ENCODE data around the gene EFNB2. TPM values are rescaled to one million over a fixed set of nuclear protein-coding genes. Genes with fewer than 3 reads are reported as not detected.

EFNB2 gene
- total and polyA plus RNA-seq, 9 of the 15 experiments (the other 6 are each of a cell fraction or from before 2014, with no cell fraction given) = 0.01 to 0.29 (median 0.18) TPM

DNA sequence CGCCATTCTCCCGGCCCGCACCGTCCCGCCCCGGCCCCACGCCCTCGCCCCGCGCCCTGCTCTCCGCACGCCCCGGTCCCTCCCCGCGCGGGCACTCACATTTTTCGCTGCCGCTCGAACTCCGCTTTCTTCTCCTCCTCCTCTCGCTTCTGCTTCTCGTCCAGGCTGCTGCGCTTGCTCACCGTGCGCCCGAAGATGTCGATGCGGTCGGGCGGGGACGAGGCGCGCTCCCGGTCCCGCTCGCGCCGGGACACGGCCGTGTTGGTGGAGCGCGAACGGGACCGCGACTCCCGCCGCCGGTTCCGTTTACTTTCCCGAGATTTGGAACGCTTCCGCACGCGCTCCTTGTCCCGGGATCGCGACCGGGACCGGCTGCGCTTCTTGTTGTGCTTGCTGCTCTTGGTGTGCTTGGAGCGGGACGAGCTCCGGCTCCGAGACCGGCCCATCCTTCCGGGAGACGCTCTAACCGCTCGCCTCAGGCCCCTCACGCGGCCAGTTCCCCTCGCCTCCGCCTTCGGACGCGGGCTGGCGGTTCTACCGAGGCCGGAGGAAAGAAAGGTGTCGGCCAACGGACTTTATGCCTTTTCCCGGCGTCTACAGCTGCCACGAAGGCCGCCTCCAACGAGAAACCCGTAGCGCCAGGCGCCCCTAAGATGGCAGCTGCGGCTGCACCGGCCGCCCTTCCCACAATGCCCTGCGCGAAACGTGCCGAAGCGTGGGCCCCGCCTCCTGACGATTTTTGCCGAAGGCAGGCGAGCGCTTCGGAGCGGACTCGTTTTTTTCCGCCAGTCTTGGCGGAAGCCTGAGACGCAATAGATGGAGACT is 32.2 kb upstream of the EFNB2 start, which contains the start of gene ARGLU1 (continued):
- TF ChIP-seq, protein P1, sequence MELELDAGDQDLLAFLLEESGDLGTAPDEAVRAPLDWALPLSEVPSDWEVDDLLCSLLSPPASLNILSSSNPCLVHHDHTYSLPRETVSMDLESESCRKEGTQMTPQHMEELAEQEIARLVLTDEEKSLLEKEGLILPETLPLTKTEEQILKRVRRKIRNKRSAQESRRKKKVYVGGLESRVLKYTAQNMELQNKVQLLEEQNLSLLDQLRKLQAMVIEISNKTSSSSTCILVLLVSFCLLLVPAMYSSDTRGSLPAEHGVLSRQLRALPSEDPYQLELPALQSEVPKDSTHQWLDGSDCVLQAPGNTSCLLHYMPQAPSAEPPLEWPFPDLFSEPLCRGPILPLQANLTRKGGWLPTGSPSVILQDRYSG (tag; conservative IDR thresholded peaks at IDR 0.05; ENCODE audit: low read depth) = no peak
- no peak for TF ChIP-seq RB1 (IDR thresholded peaks at IDR 0.05; ENCODE audit: low read depth)
- TF ChIP-seq DACH1 (IDR thresholded peaks at IDR 0.05; ENCODE audit: partially characterized antibody) = no peak
- TF ChIP-seq ETV5 (CRISPR knock-in tag; IDR thresholded peaks at IDR 0.05; ENCODE audit: low read depth) = 0 out of 2 replicates have a peak, but pooled peaks have one; percentile 24
- TF ChIP-seq, protein P2, sequence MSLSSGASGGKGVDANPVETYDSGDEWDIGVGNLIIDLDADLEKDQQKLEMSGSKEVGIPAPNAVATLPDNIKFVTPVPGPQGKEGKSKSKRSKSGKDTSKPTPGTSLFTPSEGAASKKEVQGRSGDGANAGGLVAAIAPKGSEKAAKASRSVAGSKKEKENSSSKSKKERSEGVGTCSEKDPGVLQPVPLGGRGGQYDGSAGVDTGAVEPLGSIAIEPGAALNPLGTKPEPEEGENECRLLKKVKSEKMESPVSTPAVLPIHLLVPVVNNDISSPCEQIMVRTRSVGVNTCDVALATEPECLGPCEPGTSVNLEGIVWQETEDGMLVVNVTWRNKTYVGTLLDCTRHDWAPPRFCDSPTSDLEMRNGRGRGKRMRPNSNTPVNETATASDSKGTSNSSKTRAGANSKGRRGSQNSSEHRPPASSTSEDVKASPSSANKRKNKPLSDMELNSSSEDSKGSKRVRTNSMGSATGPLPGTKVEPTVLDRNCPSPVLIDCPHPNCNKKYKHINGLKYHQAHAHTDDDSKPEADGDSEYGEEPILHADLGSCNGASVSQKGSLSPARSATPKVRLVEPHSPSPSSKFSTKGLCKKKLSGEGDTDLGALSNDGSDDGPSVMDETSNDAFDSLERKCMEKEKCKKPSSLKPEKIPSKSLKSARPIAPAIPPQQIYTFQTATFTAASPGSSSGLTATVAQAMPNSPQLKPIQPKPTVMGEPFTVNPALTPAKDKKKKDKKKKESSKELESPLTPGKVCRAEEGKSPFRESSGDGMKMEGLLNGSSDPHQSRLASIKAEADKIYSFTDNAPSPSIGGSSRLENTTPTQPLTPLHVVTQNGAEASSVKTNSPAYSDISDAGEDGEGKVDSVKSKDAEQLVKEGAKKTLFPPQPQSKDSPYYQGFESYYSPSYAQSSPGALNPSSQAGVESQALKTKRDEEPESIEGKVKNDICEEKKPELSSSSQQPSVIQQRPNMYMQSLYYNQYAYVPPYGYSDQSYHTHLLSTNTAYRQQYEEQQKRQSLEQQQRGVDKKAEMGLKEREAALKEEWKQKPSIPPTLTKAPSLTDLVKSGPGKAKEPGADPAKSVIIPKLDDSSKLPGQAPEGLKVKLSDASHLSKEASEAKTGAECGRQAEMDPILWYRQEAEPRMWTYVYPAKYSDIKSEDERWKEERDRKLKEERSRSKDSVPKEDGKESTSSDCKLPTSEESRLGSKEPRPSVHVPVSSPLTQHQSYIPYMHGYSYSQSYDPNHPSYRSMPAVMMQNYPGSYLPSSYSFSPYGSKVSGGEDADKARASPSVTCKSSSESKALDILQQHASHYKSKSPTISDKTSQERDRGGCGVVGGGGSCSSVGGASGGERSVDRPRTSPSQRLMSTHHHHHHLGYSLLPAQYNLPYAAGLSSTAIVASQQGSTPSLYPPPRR (CRISPR knock-in tag; IDR thresholded peaks at IDR 0.05; ENCODE audit: borderline replicate concordance) = no peak
- TF ChIP-seq GABPA (tag; conservative IDR thresholded peaks at IDR 0.05; ENCODE audit: low read depth) = 0 out of 2 replicates have a peak, but pooled peaks have one; percentile 23
- TF ChIP-seq POLR2G (IDR thresholded peaks at IDR 0.05; ENCODE audit: low read depth, low read length) = peak; percentile 94
- no peak for TF ChIP-seq PRMT5 (CRISPR knock-in tag; IDR thresholded peaks at IDR 0.05)
- TF ChIP-seq ZNF561 (CRISPR knock-in tag; conservative IDR thresholded peaks at IDR 0.05) = no peak
- TF ChIP-seq, protein P3, sequence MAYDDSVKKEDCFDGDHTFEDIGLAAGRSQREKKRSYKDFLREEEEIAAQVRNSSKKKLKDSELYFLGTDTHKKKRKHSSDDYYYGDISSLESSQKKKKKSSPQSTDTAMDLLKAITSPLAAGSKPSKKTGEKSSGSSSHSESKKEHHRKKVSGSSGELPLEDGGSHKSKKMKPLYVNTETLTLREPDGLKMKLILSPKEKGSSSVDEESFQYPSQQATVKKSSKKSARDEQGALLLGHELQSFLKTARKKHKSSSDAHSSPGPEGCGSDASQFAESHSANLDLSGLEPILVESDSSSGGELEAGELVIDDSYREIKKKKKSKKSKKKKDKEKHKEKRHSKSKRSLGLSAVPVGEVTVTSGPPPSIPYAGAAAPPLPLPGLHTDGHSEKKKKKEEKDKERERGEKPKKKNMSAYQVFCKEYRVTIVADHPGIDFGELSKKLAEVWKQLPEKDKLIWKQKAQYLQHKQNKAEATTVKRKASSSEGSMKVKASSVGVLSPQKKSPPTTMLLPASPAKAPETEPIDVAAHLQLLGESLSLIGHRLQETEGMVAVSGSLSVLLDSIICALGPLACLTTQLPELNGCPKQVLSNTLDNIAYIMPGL (CRISPR knock-in tag; IDR thresholded peaks at IDR 0.05) = no peak
- no peak for TF ChIP-seq PTRF (tag; IDR thresholded peaks at IDR 0.05)
- TF ChIP-seq HDAC1 (IDR thresholded peaks at IDR 0.05) = peak in 1 of 2 experiments; percentile 37; a peak in 1 of 4 replicates
- TF ChIP-seq ZBTB8A (IDR thresholded peaks at IDR 0.05; ENCODE audit: partially characterized antibody) = no peak
- TF ChIP-seq, protein P4, sequence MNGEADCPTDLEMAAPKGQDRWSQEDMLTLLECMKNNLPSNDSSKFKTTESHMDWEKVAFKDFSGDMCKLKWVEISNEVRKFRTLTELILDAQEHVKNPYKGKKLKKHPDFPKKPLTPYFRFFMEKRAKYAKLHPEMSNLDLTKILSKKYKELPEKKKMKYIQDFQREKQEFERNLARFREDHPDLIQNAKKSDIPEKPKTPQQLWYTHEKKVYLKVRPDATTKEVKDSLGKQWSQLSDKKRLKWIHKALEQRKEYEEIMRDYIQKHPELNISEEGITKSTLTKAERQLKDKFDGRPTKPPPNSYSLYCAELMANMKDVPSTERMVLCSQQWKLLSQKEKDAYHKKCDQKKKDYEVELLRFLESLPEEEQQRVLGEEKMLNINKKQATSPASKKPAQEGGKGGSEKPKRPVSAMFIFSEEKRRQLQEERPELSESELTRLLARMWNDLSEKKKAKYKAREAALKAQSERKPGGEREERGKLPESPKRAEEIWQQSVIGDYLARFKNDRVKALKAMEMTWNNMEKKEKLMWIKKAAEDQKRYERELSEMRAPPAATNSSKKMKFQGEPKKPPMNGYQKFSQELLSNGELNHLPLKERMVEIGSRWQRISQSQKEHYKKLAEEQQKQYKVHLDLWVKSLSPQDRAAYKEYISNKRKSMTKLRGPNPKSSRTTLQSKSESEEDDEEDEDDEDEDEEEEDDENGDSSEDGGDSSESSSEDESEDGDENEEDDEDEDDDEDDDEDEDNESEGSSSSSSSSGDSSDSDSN (IDR thresholded peaks at IDR 0.05; ENCODE audit: borderline replicate concordance in 1 of 2, low read depth in 2 of 2, low read length in 2 of 2) = no peak; a peak in 1 of 4 replicates
- no peak for TF ChIP-seq NCOA1 (IDR thresholded peaks at IDR 0.05; ENCODE audit: low read depth)
- peak; percentile 84 for TF ChIP-seq EP400 (IDR thresholded peaks at IDR 0.05)
- TF ChIP-seq ZC3H8 (IDR thresholded peaks at IDR 0.05) = no peak

All from K562 (cell line).